Measurements from ENCODE around the gene ZBED1.

DNA sequence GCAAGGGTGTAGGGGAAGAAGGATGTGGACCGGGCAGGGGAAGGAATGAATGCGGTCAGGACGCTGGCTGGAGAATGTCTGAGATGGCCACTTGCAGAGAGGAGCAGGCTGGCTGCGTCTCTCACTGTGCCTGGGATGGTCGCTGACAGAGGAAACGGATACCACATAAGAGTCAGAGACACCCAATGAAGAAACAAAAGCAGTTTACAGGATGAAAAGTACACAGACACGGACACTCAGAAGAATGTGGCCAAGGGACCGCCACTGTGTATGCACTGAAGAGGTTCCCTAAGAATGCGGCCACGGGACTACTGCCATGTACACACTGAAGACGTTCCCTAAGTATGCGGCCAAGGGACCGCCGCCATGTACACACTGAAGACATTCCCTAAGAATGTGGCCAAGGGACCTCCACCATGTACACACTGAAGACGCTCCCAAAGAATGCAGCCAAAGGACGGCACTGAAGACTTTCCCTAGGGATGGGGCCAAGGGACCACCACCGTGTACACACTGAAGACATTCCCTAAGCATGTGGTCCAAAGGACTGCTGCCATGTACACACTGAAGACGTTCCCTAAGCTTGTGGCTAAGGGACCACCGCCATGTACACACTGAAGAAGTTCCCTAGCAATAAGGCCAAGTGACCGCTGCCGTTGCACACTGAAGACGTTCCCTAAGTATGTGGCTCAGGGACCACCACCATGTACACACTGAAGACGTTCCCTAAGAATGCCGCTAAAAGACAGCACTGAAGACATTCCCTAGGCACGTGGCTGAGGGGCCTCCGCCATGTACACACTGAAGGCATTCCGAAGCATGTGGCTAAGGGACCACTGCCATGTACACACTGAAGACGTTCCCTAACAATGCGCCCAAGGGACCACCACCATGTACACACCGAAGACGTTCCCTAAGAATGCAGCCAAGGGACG lies 32.2 kb downstream of the ZBED1 start:
- TF ChIP-seq POLR2AphosphoS5 (IDR thresholded peaks at IDR 0.05; ENCODE audit: low read depth, low read length): no peak
- no peak for TF ChIP-seq POLR2A (IDR thresholded peaks at IDR 0.05; ENCODE audit: low read depth, low read length)
- TF ChIP-seq TAF1 (IDR thresholded peaks at IDR 0.05; ENCODE audit: borderline replicate concordance, low read depth, low read length): no peak
